Activated CD4-positive, alpha-beta memory T cell treated with anti-CD3 and anti-CD28 coated beads for 36 hours (primary cell): ENCODE measurements around the gene ATP10A. TPM values are rescaled to one million over a fixed set of nuclear protein-coding genes. Genes with fewer than 3 reads are reported as not detected.
"Not testable (repeated sequence)": the region's sequence is repeated elsewhere in the genome, so short reads cannot be mapped to it uniquely, and the experiment has no call there.

Experiments
- CTCF ChIA-PET: fragments of 350-600 bp; sonication (Branson Sonifier 250); formaldehyde crosslinking; loops from one replicate; lab custom pipeline; 2021; ENCODE audit warnings: antibody characterized with exemption, inconsistent platforms; lab: Charles Lee
- POLR2A ChIA-PET: fragments of 350-600 bp; sonication (Branson Sonifier 250); formaldehyde crosslinking; loops from one replicate; lab custom pipeline; 2021; ENCODE audit warnings: antibody characterized with exemption; lab: Charles Lee
- DNase-seq: peaks from one replicate; pipeline ENCODE4 v3.0.0-alpha.2; 2020
- H3K27ac Mint-ChIP-seq: one replicate; pipeline ENCODE4 v1.8.0; 2021; ENCODE audit warnings: mixed read lengths
- H3K27me3 Mint-ChIP-seq: one replicate; pipeline ENCODE4 v1.8.0; 2021; ENCODE audit warnings: mixed read lengths
- H3K36me3 Mint-ChIP-seq: one replicate; pipeline ENCODE4 v1.8.0; 2021; ENCODE audit warnings: mixed read lengths
- H3K4me1 Mint-ChIP-seq: one replicate; pipeline ENCODE4 v1.8.0; 2021; ENCODE audit warnings: low read depth, mixed read lengths
- H3K4me3 Mint-ChIP-seq: one replicate; pipeline ENCODE4 v1.8.0; 2021; ENCODE audit warnings: mild to moderate bottlenecking, mixed read lengths
- H3K9me3 Mint-ChIP-seq: one replicate; pipeline ENCODE4 v1.8.0; 2021; ENCODE audit warnings: mixed read lengths
- intact Hi-C: fragments of 100-400 bp; cut with micrococcal nuclease; formaldehyde crosslinking; loops from one replicate; pipeline ENCODE4 v1.15.1; 2023
- total RNA-seq, 2 experiments: library from RNA; stranded (reverse); gene quantifications; one replicate each; pipeline ENCODE4 v1.2.3, GENCODE V29; 2021

ATP10A gene
- total RNA-seq, 2 experiments from 2014 or later, result 15.9 to 17.2 TPM

DNA sequence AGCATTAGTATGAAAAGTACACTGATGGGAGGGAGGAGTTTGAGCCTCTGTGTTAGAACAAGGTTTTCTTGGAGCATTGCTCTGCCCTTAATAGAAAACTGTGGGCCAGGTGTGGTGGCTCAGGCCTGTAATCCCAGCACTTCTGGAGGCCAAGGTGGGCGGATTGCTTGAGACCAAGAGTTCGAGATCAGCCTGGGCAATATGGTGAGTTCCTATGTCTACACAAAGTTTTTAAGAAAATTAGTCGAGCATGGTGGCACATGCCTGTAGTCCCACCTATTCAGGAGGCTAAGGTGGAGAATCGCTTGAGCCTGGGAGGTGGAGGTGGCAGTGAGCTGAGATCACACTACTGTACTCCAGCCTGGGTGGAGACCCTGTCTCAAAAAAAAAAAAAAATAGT, 103.7 kb downstream of the ATP10A start:
- POLR2A ChIA-PET, result interaction anchor here (0.7 kb wide), 1 partner anchor 150 kb away, joined by 3 read pairs; no protein-coding TSS in a partner anchor
- Mint-ChIP-seq H3K9me3 (peaks cover 2% of the 10 kb centered on the region), H3K4me3 (no peak overlapping the region), H3K27ac (no peak overlapping the region), H3K27me3 (no peaks in the 10 kb centered on the region), H3K4me1 (peaks cover 6% of the 10 kb centered on the region), H3K36me3 (peaks cover 10% of the 10 kb centered on the region)
- intact Hi-C loops, result no loop called here
- CTCF ChIA-PET, result no interaction called here
- no peak for DNase-seq

DNA sequence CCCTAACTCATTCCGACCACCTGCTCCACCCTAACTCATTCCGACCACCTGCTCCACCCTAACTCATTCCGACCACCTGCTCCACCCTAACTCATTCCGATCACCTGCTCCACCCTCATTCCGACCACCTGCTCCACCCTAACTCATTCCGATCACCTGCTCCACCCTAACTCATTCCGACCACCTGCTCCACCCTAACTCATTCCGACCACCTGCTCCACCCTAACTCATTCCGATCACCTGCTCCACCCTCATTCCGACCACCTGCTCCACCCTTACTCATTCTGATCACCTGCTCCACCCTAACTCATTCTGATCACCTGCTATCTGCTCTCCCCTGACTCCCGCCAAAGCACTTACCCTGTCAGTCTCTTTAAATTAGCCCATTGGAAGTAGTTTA, 104.5 kb downstream of the ATP10A start:
- POLR2A ChIA-PET, H3K4me1 Mint-ChIP-seq, DNase-seq, H3K27ac Mint-ChIP-seq, intact Hi-C loops, H3K4me3 Mint-ChIP-seq, CTCF ChIA-PET, H3K9me3 Mint-ChIP-seq, H3K27me3 Mint-ChIP-seq: not testable (repeated sequence)
- H3K36me3 Mint-ChIP-seq, result peaks cover 11% of the 10 kb centered on the region

DNA sequence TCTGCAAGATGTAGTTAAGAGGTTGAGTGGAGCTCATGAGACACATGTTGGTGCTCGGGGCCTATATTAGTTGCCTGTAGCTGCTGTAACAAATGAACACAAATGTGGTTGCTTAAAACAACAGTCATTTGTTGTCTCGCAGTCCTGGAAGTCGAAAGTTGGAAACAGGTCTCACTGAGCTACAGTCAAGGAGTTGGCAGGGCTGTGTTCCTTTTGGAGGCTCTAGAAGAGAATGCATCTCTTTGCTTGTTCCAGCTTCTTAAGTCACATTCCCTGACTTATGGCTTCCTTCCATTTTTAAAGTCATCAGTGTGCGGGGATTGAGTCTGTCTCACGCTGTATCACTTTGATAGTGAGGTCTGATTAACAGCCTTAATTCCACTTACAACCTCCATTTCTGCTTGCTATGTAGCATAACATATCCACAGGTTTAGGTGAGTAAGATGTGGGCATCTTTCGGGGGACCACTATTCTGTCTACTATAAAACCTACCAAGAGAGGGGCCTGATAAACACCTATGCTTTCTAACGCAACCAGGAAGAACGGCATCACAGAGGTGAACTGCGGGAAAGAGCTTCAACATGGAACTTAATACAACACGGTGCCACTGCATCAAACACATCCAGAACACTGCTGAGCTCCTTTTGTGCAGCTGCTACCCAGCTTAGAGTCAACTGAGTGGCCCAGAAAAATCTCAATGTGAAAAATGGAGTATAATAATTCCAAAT, 119.4 kb downstream of the ATP10A start:
- DNase-seq, result no peak
- intact Hi-C loops, result no loop called here
- Mint-ChIP-seq H3K27ac (no peak overlapping the region), H3K27me3 (no peaks in the 10 kb centered on the region), H3K36me3 (peaks cover 2% of the 10 kb centered on the region), H3K4me3 (no peak overlapping the region), H3K9me3 (peaks cover 2% of the 10 kb centered on the region), H3K4me1 (peaks cover 19% of the 10 kb centered on the region)
- ChIA-PET POLR2A (no interaction called here), CTCF (interaction anchor here (0.7 to 1.8 kb wide), 2 partner anchors 34 to 190 kb away, joined by 3 to 7 read pairs; no protein-coding TSS in a partner anchor)

DNA sequence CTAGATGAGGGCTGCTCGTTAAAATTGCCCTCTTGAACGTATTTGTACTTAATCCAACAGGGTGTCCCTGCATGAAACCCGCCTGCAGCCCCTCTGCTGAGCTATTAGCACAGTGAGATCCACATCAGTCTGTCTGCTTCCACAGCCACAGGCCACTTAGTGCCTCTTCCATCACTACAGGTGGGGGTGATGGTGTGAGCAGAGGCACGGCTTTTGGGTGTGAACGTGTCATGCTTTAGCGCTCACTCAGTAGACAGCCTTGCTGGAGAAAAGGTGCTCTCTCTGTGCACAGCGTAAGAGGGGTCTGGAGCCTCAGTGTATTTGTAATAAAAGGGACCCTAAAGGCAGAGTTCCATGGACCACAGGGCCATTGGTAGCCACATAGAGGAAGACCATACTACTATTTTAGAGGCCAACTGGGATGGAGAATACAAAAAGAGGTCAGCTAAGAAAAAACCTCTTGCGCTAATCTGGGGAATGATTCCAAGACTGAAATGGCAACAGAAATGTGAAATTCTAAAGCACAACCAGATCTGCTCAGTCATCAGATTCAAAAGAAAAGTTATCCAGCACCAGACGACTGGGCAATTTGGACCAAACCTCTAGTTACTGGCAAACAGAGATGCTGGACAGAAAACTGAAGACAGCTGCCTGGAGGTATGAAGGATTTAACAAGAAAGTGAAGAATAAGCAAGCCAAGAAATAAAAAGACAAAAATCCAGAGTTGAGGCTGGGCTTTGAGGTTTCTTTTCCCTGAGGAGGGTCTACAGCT, 120.2 kb downstream of the ATP10A start:
- no peak overlapping the region for H3K27ac Mint-ChIP-seq
- intact Hi-C loops, result no loop called here
- H3K4me3 Mint-ChIP-seq, result no peak overlapping the region
- ChIA-PET POLR2A (no interaction called here), CTCF (interaction anchor here (1.8 kb wide), 1 partner anchor 191 kb away, joined by 7 read pairs; no protein-coding TSS in a partner anchor)
- H3K9me3 Mint-ChIP-seq, result no peaks in the 10 kb centered on the region
- H3K4me1 Mint-ChIP-seq, result peaks cover 19% of the 10 kb centered on the region
- H3K27me3 Mint-ChIP-seq, result no peaks in the 10 kb centered on the region
- no peak for DNase-seq
- no peaks in the 10 kb centered on the region for H3K36me3 Mint-ChIP-seq

DNA sequence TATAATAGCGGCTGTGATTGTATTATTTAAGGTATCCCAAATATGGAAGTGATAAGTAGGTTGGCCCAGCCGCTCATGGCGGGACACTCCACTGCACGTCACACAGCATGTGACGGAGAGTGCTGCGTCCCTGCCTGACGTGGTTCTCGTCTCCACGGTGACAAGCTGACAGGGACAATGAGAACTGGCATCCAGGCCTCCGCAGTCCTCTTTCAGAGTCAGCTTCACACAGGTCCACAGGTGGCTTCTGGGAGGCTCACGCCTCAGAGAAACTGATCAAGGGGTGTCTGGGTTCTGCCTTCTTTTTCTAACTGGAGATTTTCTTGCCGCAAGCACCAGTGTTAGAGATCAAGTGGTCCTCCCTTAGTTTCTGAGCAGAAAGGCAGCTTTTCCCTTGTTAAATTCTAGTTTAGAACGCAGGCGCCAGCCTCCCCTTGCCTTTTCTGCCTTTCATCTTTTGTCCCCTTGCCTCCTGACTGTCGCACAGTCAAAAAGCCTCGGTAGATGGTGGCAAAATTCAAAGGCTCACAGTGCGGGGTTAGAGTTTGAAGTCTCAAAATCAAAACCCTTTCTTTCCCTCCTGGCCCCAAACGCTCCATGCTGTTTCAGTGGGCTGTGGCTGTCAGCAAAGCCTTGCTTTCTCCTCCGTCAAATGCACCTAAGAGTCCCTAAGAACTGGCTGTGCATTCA, 120.9 kb downstream of the ATP10A start:
- intact Hi-C loops, result no loop called here
- Mint-ChIP-seq H3K27me3 (no peaks in the 10 kb centered on the region), H3K36me3 (no peaks in the 10 kb centered on the region), H3K9me3 (no peaks in the 10 kb centered on the region), H3K27ac (no peak overlapping the region), H3K4me1 (peaks cover 19% of the 10 kb centered on the region), H3K4me3 (no peak overlapping the region)
- ChIA-PET POLR2A (no interaction called here), CTCF (no interaction called here)
- DNase-seq, result no peak

DNA sequence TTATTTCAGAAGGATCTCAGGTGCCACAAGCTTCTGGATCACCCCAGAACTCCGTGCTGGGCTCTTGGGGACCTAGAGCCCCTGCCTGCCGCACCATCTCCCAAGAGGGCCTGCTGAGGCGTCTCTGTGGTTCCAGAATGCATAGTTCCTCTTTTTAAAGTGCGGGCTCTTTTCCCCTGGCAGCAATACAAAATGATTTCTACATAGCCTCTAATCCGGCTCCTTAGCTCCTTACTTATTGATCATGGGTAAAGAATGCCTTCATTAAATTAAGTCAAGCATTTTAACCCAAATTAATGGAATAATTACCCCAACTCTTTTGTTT, 121.9 kb downstream of the ATP10A start:
- Mint-ChIP-seq H3K27me3 (no peaks in the 10 kb centered on the region), H3K4me3 (no peak overlapping the region), H3K27ac (no peak overlapping the region), H3K4me1 (peaks cover 19% of the 10 kb centered on the region), H3K36me3 (no peaks in the 10 kb centered on the region), H3K9me3 (no peaks in the 10 kb centered on the region)
- no peak for DNase-seq
- ChIA-PET CTCF (no interaction called here), POLR2A (no interaction called here)
- intact Hi-C loops, result no loop called here

DNA sequence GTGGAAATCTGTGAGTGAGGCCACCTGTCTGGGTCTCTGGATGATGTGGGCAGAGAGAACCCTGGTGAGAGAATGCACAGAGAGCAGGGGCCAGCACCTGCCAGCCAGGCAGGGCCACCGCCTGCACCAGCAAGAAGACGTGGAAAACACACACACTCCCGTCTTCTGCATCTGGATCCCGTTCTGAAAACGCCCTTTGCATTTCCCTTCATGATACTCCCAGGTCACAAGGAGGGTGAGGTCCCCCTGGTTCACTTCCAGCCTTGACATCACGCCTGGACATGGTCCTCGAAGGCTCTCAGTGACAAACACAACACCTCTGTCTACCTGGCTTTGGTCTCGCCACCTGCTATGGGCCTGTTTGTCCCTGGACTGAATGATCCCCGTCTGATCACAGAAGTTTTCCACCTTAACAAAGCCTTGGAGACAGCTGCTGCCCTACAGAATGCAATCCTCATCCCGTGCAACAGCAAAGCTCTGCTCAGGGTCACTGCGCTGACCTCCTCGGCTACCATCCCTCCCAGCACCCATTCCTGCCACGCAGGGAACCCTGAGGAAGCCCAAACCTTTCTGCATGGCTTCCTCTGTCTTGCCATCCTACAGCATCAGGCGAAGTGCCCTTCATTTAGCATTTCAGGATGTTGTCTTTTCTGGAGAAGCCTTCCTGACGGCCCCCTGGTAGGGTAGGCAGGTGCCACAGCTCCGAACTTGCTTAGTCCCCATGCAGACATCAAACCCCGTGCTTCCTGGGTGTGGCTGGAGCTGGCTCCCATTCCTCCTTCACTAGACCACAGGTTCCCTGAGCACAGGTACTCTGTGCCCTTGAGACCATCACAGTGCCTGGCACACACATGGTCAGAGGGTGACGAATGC, 122.5 kb downstream of the ATP10A start:
- Mint-ChIP-seq H3K9me3 (no peaks in the 10 kb centered on the region), H3K36me3 (no peaks in the 10 kb centered on the region), H3K27me3 (no peaks in the 10 kb centered on the region), H3K4me3 (no peak overlapping the region), H3K4me1 (peaks cover 18% of the 10 kb centered on the region), H3K27ac (no peak overlapping the region)
- intact Hi-C loops, result no loop called here
- DNase-seq, result no peak
- CTCF ChIA-PET, result interaction anchor here (2.0 kb wide), 1 partner anchor 193 kb away, joined by 6 read pairs; no protein-coding TSS in a partner anchor
- POLR2A ChIA-PET, result no interaction called here

DNA sequence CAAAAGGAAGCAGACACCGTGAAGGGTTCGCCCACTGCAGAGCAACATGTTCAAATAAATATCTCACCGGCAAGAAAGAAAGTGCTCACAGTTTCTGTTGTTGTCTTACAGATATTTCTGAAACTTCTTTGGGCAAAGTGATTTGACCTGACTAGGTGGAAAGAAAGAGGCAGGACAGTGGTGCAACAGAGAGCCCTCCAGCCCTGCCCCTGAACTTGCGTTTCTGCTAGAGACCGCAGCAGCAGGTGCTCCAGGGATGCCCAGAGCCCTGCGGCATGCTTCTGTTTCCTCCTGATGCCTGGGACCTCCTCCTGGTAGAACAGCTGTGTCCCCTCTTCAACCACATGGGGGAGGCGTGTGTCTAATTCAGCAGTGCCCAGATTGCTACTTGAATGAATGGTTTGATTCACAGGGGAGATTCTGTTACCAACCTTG, 123.4 kb downstream of the ATP10A start:
- Mint-ChIP-seq H3K9me3 (no peaks in the 10 kb centered on the region), H3K4me1 (peaks cover 17% of the 10 kb centered on the region), H3K27ac (no peak overlapping the region), H3K4me3 (no peak overlapping the region), H3K27me3 (no peaks in the 10 kb centered on the region), H3K36me3 (no peaks in the 10 kb centered on the region)
- ChIA-PET CTCF (interaction anchor here (2.0 kb wide), 1 partner anchor 194 kb away, joined by 6 read pairs; no protein-coding TSS in a partner anchor), POLR2A (no interaction called here)
- intact Hi-C loops, result loop anchor here (1.0 kb wide), 1 partner anchor 194 kb away; no protein-coding TSS in a partner anchor
- DNase-seq, result peak; percentile 55

DNA sequence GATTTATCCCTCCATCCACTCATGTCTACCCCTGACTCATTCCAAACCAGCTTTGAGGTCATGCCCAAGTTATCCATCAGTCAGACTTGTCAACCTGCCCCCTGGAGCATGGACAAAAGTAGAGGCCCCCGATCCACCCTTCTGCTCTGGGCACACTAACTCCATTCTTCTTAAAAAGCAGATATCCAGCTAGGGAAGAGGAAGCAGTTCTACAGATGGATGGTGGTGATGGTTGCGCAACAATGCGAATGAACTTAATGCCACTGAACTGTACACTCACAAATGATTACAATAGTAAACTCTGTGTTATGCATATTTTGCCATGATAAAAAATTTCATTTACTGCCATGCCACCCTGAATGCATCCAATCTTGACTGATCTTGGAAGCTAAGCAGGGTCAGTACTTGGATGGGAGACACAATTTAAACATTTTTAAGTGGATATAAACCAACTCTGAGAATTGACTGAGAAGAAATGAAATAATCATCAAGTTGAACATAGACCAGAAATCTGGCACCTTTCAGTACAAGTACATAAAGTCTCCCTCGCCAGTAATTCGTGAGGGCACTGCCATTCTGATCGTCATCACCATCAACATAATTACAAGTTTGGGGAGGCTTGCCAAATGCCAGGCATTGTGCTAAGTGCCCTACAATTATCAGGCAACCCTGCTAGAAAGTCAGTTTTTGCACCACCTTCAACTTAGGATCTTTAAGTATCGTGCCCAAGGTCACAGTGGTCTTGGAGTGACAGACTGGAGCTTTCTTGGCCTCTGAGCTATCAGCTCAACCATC, 124.8 kb downstream of the ATP10A start:
- H3K36me3 Mint-ChIP-seq, result no peaks in the 10 kb centered on the region
- DNase-seq, result no peak
- ChIA-PET POLR2A (no interaction called here), CTCF (interaction anchor here (0.9 to 2.0 kb wide), 2 partner anchors 196 kb away, joined by 3 to 6 read pairs; no protein-coding TSS in a partner anchor)
- H3K27ac Mint-ChIP-seq, result no peak overlapping the region
- H3K9me3 Mint-ChIP-seq, result no peaks in the 10 kb centered on the region
- no peaks in the 10 kb centered on the region for H3K27me3 Mint-ChIP-seq
- no peak overlapping the region for H3K4me3 Mint-ChIP-seq
- intact Hi-C loops, result no loop called here
- peaks cover 17% of the 10 kb centered on the region for H3K4me1 Mint-ChIP-seq

DNA sequence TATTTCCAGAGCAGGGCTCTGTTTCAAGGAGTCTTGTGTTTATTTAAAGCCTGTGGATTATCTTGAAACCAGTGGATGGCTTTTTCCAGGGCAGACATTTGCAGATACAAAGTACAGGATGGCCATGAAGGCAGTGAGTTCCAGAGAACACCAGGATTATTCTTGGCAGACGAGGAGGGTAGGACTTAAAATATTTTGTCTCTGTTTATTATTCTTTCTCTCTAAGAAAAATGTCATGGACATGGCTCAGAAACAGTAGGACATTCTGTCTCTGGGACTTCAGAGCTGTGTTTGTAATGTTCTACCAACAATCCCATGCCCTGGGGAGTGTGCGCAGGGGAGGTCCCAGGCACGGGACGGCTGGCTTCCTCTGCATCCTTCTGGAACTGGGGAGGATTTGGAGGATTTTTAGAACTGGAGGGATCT, 125.9 kb downstream of the ATP10A start:
- intact Hi-C loops, result no loop called here
- Mint-ChIP-seq H3K4me1 (peaks cover 15% of the 10 kb centered on the region), H3K4me3 (no peak overlapping the region), H3K27ac (no peak overlapping the region), H3K36me3 (no peaks in the 10 kb centered on the region), H3K9me3 (no peaks in the 10 kb centered on the region), H3K27me3 (no peaks in the 10 kb centered on the region)
- no peak for DNase-seq
- ChIA-PET POLR2A (no interaction called here), CTCF (interaction anchor here (0.9 kb wide), 1 partner anchor 197 kb away, joined by 3 read pairs; no protein-coding TSS in a partner anchor)

DNA sequence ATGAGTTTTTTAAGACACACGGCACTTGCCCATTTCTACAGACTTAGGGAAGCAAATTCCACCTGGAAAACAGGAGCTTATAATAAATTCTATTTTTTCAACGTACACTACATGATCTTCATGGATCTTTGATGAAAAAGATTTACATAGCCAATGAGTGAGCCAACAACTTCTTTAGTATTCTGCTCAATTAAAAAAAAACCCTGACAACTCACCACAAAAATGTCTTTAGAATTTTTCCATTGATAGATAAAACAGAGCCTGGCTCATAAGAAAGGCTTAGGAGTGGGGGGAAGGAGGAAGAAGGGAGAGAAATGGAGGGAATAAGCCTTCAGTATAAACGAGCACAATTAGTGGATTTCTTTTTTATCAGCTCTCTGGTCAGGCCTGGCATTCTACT, 126.7 kb downstream of the ATP10A start:
- ChIA-PET POLR2A (no interaction called here), CTCF (no interaction called here)
- Mint-ChIP-seq H3K27me3 (no peaks in the 10 kb centered on the region), H3K36me3 (no peaks in the 10 kb centered on the region), H3K4me3 (no peak overlapping the region), H3K4me1 (peaks cover 15% of the 10 kb centered on the region), H3K27ac (no peak overlapping the region), H3K9me3 (no peaks in the 10 kb centered on the region)
- intact Hi-C loops, result no loop called here
- DNase-seq, result no peak
